ENCODE measurements around the gene CLDN4. TPM values are rescaled to one million over a fixed set of nuclear protein-coding genes. Genes with fewer than 3 reads are reported as not detected.

CLDN4 gene
- total RNA-seq, 1 experiment from 2014 or later: 283 TPM

DNA sequence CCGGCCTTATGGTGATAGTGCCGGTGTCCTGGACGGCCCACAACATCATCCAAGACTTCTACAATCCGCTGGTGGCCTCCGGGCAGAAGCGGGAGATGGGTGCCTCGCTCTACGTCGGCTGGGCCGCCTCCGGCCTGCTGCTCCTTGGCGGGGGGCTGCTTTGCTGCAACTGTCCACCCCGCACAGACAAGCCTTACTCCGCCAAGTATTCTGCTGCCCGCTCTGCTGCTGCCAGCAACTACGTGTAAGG, 713 bp downstream of the CLDN4 start:
- peak overlapping the region; percentile 91 for H3K4me3 Mint-ChIP-seq (ENCODE audit: low read depth, unreplicated experiment)
- CTCF ChIA-PET: no interaction called here
- H3K36me3 Mint-ChIP-seq (ENCODE audit: insufficient read depth, unreplicated experiment): peaks cover 57% of the 10 kb centered on the region
- BruUV-seq (replicated peaks): no TSS peak
- H3K27me3 Mint-ChIP-seq (ENCODE audit: unreplicated experiment): no peaks in the 10 kb centered on the region
- H3K9me3 Mint-ChIP-seq (ENCODE audit: low read depth, unreplicated experiment): no peaks in the 10 kb centered on the region
- no peak for DNase-seq
- intact Hi-C loops (cut with micrococcal nuclease; ENCODE audit: unreplicated experiment): loop anchor here (2.0 kb wide), 1 partner anchor 89 kb away; no protein-coding TSS in a partner anchor
- peak overlapping the region; percentile 92 for H3K27ac Mint-ChIP-seq (ENCODE audit: unreplicated experiment)
- TF ChIP-seq, protein P1, sequence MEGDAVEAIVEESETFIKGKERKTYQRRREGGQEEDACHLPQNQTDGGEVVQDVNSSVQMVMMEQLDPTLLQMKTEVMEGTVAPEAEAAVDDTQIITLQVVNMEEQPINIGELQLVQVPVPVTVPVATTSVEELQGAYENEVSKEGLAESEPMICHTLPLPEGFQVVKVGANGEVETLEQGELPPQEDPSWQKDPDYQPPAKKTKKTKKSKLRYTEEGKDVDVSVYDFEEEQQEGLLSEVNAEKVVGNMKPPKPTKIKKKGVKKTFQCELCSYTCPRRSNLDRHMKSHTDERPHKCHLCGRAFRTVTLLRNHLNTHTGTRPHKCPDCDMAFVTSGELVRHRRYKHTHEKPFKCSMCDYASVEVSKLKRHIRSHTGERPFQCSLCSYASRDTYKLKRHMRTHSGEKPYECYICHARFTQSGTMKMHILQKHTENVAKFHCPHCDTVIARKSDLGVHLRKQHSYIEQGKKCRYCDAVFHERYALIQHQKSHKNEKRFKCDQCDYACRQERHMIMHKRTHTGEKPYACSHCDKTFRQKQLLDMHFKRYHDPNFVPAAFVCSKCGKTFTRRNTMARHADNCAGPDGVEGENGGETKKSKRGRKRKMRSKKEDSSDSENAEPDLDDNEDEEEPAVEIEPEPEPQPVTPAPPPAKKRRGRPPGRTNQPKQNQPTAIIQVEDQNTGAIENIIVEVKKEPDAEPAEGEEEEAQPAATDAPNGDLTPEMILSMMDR (IDR thresholded peaks at IDR 0.05; ENCODE audit: unreplicated experiment): no peak
- H3K4me1 Mint-ChIP-seq (ENCODE audit: low read depth, unreplicated experiment): peaks cover 35% of the 10 kb centered on the region

DNA sequence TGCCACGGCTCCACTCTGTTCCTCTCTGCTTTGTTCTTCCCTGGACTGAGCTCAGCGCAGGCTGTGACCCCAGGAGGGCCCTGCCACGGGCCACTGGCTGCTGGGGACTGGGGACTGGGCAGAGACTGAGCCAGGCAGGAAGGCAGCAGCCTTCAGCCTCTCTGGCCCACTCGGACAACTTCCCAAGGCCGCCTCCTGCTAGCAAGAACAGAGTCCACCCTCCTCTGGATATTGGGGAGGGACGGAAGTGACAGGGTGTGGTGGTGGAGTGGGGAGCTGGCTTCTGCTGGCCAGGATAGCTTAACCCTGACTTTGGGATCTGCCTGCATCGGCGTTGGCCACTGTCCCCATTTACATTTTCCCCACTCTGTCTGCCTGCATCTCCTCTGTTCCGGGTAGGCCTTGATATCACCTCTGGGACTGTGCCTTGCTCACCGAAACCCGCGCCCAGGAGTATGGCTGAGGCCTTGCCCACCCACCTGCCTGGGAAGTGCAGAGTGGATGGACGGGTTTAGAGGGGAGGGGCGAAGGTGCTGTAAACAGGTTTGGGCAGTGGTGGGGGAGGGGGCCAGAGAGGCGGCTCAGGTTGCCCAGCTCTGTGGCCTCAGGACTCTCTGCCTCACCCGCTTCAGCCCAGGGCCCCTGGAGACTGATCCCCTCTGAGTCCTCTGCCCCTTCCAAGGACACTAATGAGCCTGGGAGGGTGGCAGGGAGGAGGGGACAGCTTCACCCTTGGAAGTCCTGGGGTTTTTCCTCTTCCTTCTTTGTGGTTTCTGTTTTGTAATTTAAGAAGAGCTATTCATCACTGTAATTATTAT, 1.2 kb downstream of the CLDN4 start:
- Mint-ChIP-seq H3K4me1 (ENCODE audit: low read depth, unreplicated experiment) (peaks cover 29% of the 10 kb centered on the region), H3K27me3 (ENCODE audit: unreplicated experiment) (no peaks in the 10 kb centered on the region), H3K9me3 (ENCODE audit: low read depth, unreplicated experiment) (no peaks in the 10 kb centered on the region), H3K36me3 (ENCODE audit: insufficient read depth, unreplicated experiment) (peaks cover 57% of the 10 kb centered on the region), H3K4me3 (ENCODE audit: low read depth, unreplicated experiment) (peak overlapping the region; percentile 91), H3K27ac (ENCODE audit: unreplicated experiment) (peak overlapping the region; percentile 92)
- TF ChIP-seq, protein P1 (IDR thresholded peaks at IDR 0.05; ENCODE audit: unreplicated experiment): no peak
- CTCF ChIA-PET: interaction anchor here (0.6 to 2.3 kb wide), 5 partner anchors 23 to 125 kb away, joined by 3 to 7 read pairs (median 3); no protein-coding TSS in a partner anchor
- peak; percentile 91 for DNase-seq
- intact Hi-C loops (cut with micrococcal nuclease; ENCODE audit: unreplicated experiment): loop anchor here (2.0 kb wide), 1 partner anchor 89 kb away; no protein-coding TSS in a partner anchor
- TSS peak; percentile 59 for BruUV-seq (replicated peaks)

DNA sequence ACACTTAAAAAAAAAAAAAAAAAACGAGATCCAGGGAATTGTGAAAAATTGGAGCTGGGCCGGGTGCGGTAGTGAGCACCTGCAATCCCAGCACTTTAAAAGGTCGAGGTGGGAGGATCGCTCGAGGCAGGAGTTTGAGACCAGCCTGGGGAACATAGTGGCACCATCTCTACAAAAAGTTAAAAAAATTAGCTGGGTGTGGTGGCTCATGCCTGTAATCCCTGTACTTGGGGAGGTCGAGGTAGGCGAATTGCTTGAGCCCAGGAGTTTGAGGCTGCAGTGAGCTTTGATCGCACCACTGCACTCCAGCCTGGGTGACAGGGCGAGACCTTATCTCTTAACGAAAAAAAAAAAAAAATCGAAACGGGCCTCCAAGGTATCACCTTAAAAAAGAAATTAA, 2.0 kb downstream of the CLDN4 start:
- no TSS peak for BruUV-seq (replicated peaks)
- peaks cover 53% of the 10 kb centered on the region for H3K36me3 Mint-ChIP-seq (ENCODE audit: insufficient read depth, unreplicated experiment)
- H3K4me1 Mint-ChIP-seq (ENCODE audit: low read depth, unreplicated experiment): peaks cover 22% of the 10 kb centered on the region
- peak overlapping the region; percentile 92 for H3K27ac Mint-ChIP-seq (ENCODE audit: unreplicated experiment)
- no peaks in the 10 kb centered on the region for H3K9me3 Mint-ChIP-seq (ENCODE audit: low read depth, unreplicated experiment)
- CTCF ChIA-PET: interaction anchor here (0.6 to 2.3 kb wide), 5 partner anchors 65 to 125 kb away, joined by 3 to 7 read pairs (median 3); no protein-coding TSS in a partner anchor
- H3K4me3 Mint-ChIP-seq (ENCODE audit: low read depth, unreplicated experiment): peak overlapping the region; percentile 91
- TF ChIP-seq, protein P1 (IDR thresholded peaks at IDR 0.05; ENCODE audit: unreplicated experiment): no peak
- H3K27me3 Mint-ChIP-seq (ENCODE audit: unreplicated experiment): no peaks in the 10 kb centered on the region
- DNase-seq: no peak
- intact Hi-C loops (cut with micrococcal nuclease; ENCODE audit: unreplicated experiment): no loop called here

DNA sequence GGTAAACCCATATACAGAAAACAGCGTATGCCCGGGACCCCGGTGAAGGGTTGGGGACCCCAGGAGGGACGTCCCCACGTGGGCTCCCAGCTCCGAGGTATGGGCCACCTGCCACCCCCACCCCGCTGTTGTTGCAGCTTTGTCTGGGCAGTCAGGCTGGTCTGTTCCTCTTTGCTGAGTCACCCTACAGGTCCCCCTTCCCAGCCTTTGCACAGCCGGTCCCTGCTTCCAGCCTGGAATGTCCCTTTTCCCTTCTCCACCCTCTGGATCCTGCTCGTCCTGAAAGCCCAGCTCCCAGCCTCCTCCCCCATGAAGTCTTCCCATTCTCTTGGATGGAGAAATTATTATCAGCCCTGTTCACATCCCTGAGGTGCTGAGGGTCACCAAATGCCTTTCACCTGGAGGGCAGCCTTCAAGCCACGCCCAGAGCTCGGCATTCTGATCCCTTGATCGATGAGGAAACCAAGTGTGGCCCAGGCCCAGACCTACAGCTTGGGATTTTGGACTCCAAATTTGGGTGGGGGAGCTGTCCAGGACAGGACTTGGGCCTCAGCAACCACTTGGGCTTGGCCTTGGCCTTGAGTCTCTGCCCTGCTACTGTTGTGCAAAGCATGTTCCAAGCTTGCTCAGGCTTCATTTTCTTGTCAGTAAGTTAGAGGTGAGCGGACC, 2.6 kb downstream of the CLDN4 start:
- Mint-ChIP-seq H3K27ac (ENCODE audit: unreplicated experiment) (peak overlapping the region; percentile 92), H3K4me1 (ENCODE audit: low read depth, unreplicated experiment) (peaks cover 24% of the 10 kb centered on the region), H3K9me3 (ENCODE audit: low read depth, unreplicated experiment) (no peaks in the 10 kb centered on the region), H3K27me3 (ENCODE audit: unreplicated experiment) (no peaks in the 10 kb centered on the region), H3K36me3 (ENCODE audit: insufficient read depth, unreplicated experiment) (peaks cover 51% of the 10 kb centered on the region), H3K4me3 (ENCODE audit: low read depth, unreplicated experiment) (peak overlapping the region; percentile 91)
- intact Hi-C loops (cut with micrococcal nuclease; ENCODE audit: unreplicated experiment): no loop called here
- peak; percentile 70 for DNase-seq
- CTCF ChIA-PET: interaction anchor here (0.6 to 2.3 kb wide), 6 partner anchors 17 to 99 kb away, joined by 3 to 6 read pairs (median 3); partner anchors contain the start of gene ABHD11
- BruUV-seq (replicated peaks): no TSS peak
- TF ChIP-seq, protein P1 (IDR thresholded peaks at IDR 0.05; ENCODE audit: unreplicated experiment): no peak
